GM23338 (cell line): Measurements from ENCODE around the gene SLC39A13. TPM values are rescaled to one million over a fixed set of nuclear protein-coding genes. Genes with fewer than 3 reads are reported as not detected.

ENCODE experiments used
- ATAC-seq: fragments of 200-7000 bp; cut with Tn5 transposase; 3 replicates; pipeline ENCODE4 v1.9.1; 2020
- DNase-seq: peaks from one replicate; pipeline ENCODE4 v3.0.0-alpha.2; 2015; ENCODE audit warnings: low spot score
- H2AFZ ChIP-seq: fragments of 200-600 bp; sonication (generic); 2 replicates; pipeline ENCODE4 v1.8.0; 2016; ENCODE audit warnings: antibody characterized with exemption, mild to moderate bottlenecking, moderate library complexity
- H3F3A ChIP-seq: fragments of 200-600 bp; sonication (generic); replicated peaks from 2 replicates; pipeline ENCODE4 v1.8.0; 2017; ENCODE audit warnings: antibody characterized with exemption, mixed run types, low read depth
- H3K27ac ChIP-seq: fragments of 200-600 bp; sonication (generic); 2 replicates; pipeline ENCODE4 v1.6.1; 2016; ENCODE audit warnings: low read depth
- H3K27me3 ChIP-seq: fragments of 200-600 bp; sonication (generic); 2 replicates; pipeline ENCODE4 v1.8.0; 2016; ENCODE audit warnings: mild to moderate bottlenecking, mixed run types, moderate library complexity; ENCODE audit not compliant: insufficient read depth
- H3K36me3 ChIP-seq: fragments of 200-600 bp; sonication (generic); 2 replicates; pipeline ENCODE4 v1.8.0; 2016; ENCODE audit warnings: mild to moderate bottlenecking; ENCODE audit not compliant: insufficient read depth
- H3K4me1 ChIP-seq: fragments of 200-600 bp; sonication (generic); 2 replicates; pipeline ENCODE4 v1.8.0; 2016; ENCODE audit warnings: mild to moderate bottlenecking, moderate library complexity; ENCODE audit not compliant: insufficient read depth
- H3K4me2 ChIP-seq: fragments of 200-600 bp; sonication (generic); 2 replicates; pipeline ENCODE4 v1.7.1; 2017; ENCODE audit warnings: mixed run types
- H3K4me3 ChIP-seq: fragments of 200-600 bp; sonication (generic); 2 replicates; pipeline ENCODE4 v1.6.1; 2016; ENCODE audit warnings: mixed run types
- H3K79me2 ChIP-seq: fragments of 200-600 bp; sonication (generic); replicated peaks from 2 replicates; pipeline ENCODE4 v1.8.0; 2017; ENCODE audit warnings: mild to moderate bottlenecking; ENCODE audit not compliant: insufficient read depth
- H3K9me2 ChIP-seq: fragments of 200-600 bp; sonication (generic); 2 replicates; pipeline ENCODE4 v1.8.0; 2017; ENCODE audit not compliant: insufficient read depth
- H4K20me1 ChIP-seq: fragments of 200-600 bp; sonication (generic); replicated peaks from 2 replicates; pipeline ENCODE4 v1.8.0; 2017; ENCODE audit warnings: mild to moderate bottlenecking; ENCODE audit not compliant: insufficient read depth
- H3K27ac Mint-ChIP-seq: 2 replicates; pipeline ENCODE4 v1.8.0; 2020; ENCODE audit warnings: inconsistent platforms, mild to moderate bottlenecking, moderate library complexity, mixed read lengths
- H3K27me3 Mint-ChIP-seq: 3 replicates; pipeline ENCODE4 v1.8.0; 2022; ENCODE audit warnings: low read depth, mild to moderate bottlenecking, moderate library complexity, mixed read lengths, inconsistent platforms; ENCODE audit not compliant: insufficient read depth, poor library complexity
- H3K36me3 Mint-ChIP-seq: 3 replicates; pipeline ENCODE4 v1.8.0; 2021; ENCODE audit warnings: low read depth, mild to moderate bottlenecking, inconsistent platforms, moderate library complexity, mixed read lengths
- H3K4me1 Mint-ChIP-seq: 3 replicates; pipeline ENCODE4 v1.8.0; 2020; ENCODE audit warnings: mild to moderate bottlenecking, inconsistent platforms, mixed read lengths
- H3K4me3 Mint-ChIP-seq: 3 replicates; pipeline ENCODE4 v1.8.0; 2021; ENCODE audit warnings: moderate library complexity, mild to moderate bottlenecking, inconsistent platforms, mixed read lengths
- H3K9me3 Mint-ChIP-seq: 3 replicates; pipeline ENCODE4 v1.8.0; 2020; ENCODE audit warnings: moderate library complexity, mild to moderate bottlenecking, inconsistent platforms, mixed read lengths
- CREB1 ChIP-seq: fragments of 250-450 bp; sonication (Bioruptor Pico); IDR thresholded peaks from 2 replicates; pipeline ENCODE4 v1.5.0; 2020; ENCODE audit warnings: low read depth, mild to moderate bottlenecking, moderate library complexity
- CTCF ChIP-seq, 2 experiments: fragments of 200-600 bp in 1 of 2; sonication (generic) in 1 of 2; conservative IDR thresholded peaks; 2 replicates each; pipeline versions ENCODE4 v1.5.1 to v1.6.1; 2016 to 2017; ENCODE audit warnings: antibody characterized with exemption in 2 of 2, low read depth in 2 of 2, mild to moderate bottlenecking in 2 of 2, moderate library complexity in 1 of 2
- ETS1 ChIP-seq: IDR thresholded peaks from 2 replicates; pipeline ENCODE4 v1.6.1; 2016; ENCODE audit warnings: antibody characterized with exemption
- EZH2 ChIP-seq: fragments of 200-600 bp; sonication (generic); IDR thresholded peaks from one replicate; pipeline ENCODE4 v1.8.0; 2017; ENCODE audit warnings: antibody characterized with exemption, mild to moderate bottlenecking, low read depth; ENCODE audit not compliant: unreplicated experiment
- EZH2phosphoT487 ChIP-seq: fragments of 200-600 bp; sonication (generic); IDR thresholded peaks from one replicate; pipeline ENCODE4 v1.8.1; 2018; ENCODE audit warnings: antibody characterized with exemption; ENCODE audit not compliant: unreplicated experiment
- JUNB ChIP-seq: IDR thresholded peaks from one replicate; pipeline ENCODE4 v1.6.1; 2016; ENCODE audit warnings: antibody characterized with exemption; ENCODE audit not compliant: unreplicated experiment
- NANOG ChIP-seq: IDR thresholded peaks from 2 replicates; pipeline ENCODE4 v1.6.1; 2016; ENCODE audit warnings: antibody characterized with exemption, borderline replicate concordance
- POLR2AphosphoS5 ChIP-seq: IDR thresholded peaks from 2 replicates; pipeline ENCODE4 v1.6.1; 2016; ENCODE audit warnings: antibody characterized with exemption, low read depth
- REST ChIP-seq: IDR thresholded peaks from one replicate; pipeline ENCODE4 v1.6.1; 2018; ENCODE audit warnings: antibody characterized with exemption; ENCODE audit not compliant: unreplicated experiment
- STAT1 ChIP-seq: IDR thresholded peaks from one replicate; pipeline ENCODE4 v1.6.1; 2016; ENCODE audit warnings: antibody characterized with exemption; ENCODE audit not compliant: unreplicated experiment
- ZNF114 ChIP-seq: fragments of 250-450 bp; sonication (Bioruptor Pico); IDR thresholded peaks from 2 replicates; pipeline ENCODE4 v1.5.0; 2020; ENCODE audit warnings: mild to moderate bottlenecking, moderate library complexity
- ZNF331 ChIP-seq: fragments of 250-450 bp; sonication (Bioruptor Pico); IDR thresholded peaks from 2 replicates; pipeline ENCODE4 v1.5.0; 2020; ENCODE audit warnings: low read depth, mild to moderate bottlenecking, moderate library complexity
- ZNF462 ChIP-seq: fragments of 250-450 bp; sonication (Bioruptor Pico); IDR thresholded peaks from 2 replicates; pipeline ENCODE4 v1.5.0; 2020; ENCODE audit warnings: mild to moderate bottlenecking, moderate library complexity
- polyA plus RNA-seq: library from polyadenylated mRNA; unstranded; fragments of >200 nt; fragmentation: Nextera tagmentation; extraction: Ambion mirVana; gene quantifications from 2 replicates; pipeline ENCODE4 v1.2.1, GENCODE V29; 2016
- total RNA-seq: library from RNA; depleted of rRNA; stranded (reverse); fragments of >200 nt; shearing (Covaris generic); gene quantifications from 2 replicates; pipeline ENCODE4 v1.2.3, GENCODE V29; 2014

SLC39A13 gene
- total and polyA plus RNA-seq, 2 experiments from 2014 or later = 15.8 to 32.7 TPM

GRCh38 chr11:47451436-47451835, 43.0 kb downstream of the SLC39A13 start:
- Mint-ChIP-seq H3K27ac (no peak overlapping the region), H3K36me3 (peaks cover 2% of the 10 kb centered on the region; the same call in 1 of the 3 replicates), H3K4me1 (0 out of 3 replicates have a peak, but pooled peaks cover 2% of the 10 kb centered on the region), H3K9me3 (peaks cover 4% of the 10 kb centered on the region; the same call in 1 of the 3 replicates), H3K4me3 (no peak overlapping the region), H3K27me3 (peaks cover 3% of the 10 kb centered on the region)
- ATAC-seq = no peak
- no peak for TF ChIP-seq EZH2
- TF ChIP-seq ZNF331 = no peak
- no peak for TF ChIP-seq CREB1 (CRISPR knock-in tag)
- no peak for TF ChIP-seq ETS1
- no peak for TF ChIP-seq REST
- TF ChIP-seq ZNF114 = no peak
- TF ChIP-seq ZNF462 (CRISPR knock-in tag) = no peak
- TF ChIP-seq EZH2phosphoT487 = no peak
- TF ChIP-seq NANOG = no peak
- no peak for TF ChIP-seq POLR2AphosphoS5
- TF ChIP-seq STAT1 = no peak
- TF ChIP-seq CTCF (conservative IDR thresholded peaks at IDR 0.05; ENCODE audit: low read depth in 2 of 2) = no peak
- no peak for TF ChIP-seq JUNB
- Histone ChIP-seq H2AFZ (no peak overlapping the region), H3K36me3 (no peaks in the 10 kb centered on the region), H3K4me2 (no peak overlapping the region), H3K9me2 (no peaks in the 10 kb centered on the region), H3K79me2 (no peaks in the 10 kb centered on the region), H3K4me3 (no peak overlapping the region), H3K27me3 (no peaks in the 10 kb centered on the region), H3K27ac (no peak overlapping the region), H3F3A (peaks cover 5% of the 10 kb centered on the region; the same call in 1 of the 2 replicates), H3K4me1 (no peaks in the 10 kb centered on the region), H4K20me1 (no peaks in the 10 kb centered on the region)
- DNase-seq = no peak
